Activated CD4-positive, alpha-beta T cell treated with anti-CD3 and anti-CD28 coated beads, Interleukin-2, Interleukin-6, amounts not matched to agents 100 ng/mL and 50 ng/mL, durations not matched to agents 16 hours and 8 hours (primary cell): ENCODE results near the gene DENND1B.
"Not testable (repeated sequence)": the region's sequence is repeated elsewhere in the genome, so short reads cannot be mapped to it uniquely, and the experiment has no call there.

Experiments
- DNase-seq: peaks from one replicate; pipeline ENCODE4 v3.0.0-alpha.2; 2020

DENND1B gene

DNA sequence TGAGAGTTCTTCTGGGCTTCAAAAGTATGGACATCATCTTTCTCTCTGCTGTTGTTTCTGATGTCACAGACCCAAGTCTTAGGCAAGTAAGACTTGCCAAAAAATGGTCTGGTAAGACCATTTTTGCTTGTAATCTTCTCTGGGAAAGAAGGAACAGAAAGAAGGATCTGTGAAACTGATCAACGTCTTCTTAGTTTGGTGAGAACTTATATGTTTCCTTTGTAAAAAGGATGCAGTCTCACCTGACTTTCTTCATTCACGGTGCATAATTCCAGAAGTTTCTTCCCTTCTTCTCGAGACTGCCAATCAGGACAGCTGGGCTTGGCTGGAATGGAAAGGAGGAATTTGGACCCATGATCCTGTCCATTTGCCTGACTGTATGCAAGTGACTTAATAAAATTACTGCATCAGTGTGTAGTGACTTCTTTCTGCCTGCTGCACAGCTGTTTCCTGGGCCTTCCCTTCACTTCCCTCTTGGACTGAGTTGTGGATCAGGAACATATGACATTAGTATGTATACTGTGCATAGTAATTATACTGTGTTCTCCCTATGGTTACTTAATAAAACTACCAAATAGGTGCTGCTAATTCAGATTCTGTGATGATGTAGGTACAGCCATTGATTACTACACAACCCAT lies 7.6 kb upstream of the DENND1B start:
- DNase-seq, result no peak

DNA sequence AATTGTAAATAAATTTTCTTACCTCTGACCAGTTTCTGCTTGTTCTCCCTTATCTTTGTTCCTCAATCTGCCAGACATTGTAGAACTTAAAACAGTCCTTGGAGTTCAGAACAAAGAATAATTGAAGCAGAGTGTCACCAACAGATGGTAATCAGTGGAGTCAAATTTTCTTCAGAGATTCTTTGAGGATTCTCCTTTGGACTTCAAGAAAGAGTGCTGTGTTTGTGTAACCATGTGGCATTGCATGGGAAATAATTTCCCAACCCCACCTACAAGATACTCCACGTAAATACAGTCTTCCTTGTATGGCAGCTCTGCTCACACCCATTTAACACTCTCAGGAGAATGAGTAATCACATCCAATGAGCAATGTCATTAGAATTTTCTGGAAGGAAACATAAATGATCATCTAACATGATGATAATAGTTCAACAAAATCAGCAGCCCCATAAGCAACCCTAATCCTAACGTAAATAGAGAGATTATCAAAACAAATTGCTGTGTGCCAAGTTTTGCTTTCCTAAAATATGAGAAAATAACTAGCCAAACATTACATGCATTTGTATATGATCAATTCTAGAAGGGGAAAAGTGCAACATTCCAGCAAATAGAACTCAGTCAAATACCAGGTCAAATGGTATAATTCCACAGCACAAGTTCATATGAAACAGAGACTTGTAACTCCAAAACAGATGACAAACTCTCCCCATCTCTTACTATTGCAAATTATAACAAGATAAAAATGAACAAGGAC lies 6.9 kb upstream of the DENND1B start:
- no peak for DNase-seq

DNA sequence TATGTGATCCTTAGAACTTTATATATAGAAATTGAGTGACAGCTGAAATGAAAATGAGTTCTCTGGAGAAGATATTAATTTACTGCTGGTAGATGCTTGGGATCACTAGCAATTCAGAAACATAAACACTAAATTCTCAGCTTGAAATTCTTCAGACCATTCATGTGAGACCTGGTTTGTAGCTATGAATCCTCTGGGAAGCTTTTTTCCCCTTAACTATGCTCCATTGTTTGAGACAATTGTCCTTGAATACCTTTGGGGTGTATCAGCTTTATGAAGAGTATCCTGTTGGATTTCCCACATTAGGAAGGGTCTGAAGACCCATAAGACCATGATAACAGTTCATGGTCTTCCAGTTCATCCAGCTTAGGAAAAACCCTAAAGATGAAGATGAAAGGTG lies 4.6 kb upstream of the DENND1B start:
- no peak for DNase-seq

DNA sequence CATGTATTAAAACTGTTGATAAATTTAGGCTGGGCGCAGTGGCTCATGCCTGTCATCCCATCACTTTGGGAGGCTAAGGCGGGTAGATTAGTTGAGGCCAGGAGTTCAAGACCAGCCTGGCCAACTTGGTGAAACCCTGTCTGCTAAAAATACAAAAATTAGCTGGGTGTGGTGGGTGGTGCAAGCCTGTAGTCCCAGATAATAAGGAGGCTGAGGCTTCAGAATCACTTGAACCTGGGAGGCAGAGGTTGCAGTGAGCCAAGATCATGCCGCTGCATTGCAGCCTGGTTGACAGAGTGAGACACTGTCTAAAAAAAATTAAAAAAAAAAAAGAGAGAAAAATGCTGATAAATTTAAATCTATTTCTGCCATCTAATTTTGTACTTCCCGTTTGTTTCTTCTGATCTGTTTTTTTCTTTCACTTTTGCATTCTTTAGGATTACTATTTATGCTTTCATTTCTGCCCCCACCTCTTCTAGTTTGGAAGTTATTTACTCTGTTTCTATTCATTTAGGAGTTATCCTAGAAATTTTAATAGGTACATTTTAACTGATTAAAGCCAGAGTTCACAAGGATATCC lies 3.2 kb upstream of the DENND1B start:
- DNase-seq, result no peak

DNA sequence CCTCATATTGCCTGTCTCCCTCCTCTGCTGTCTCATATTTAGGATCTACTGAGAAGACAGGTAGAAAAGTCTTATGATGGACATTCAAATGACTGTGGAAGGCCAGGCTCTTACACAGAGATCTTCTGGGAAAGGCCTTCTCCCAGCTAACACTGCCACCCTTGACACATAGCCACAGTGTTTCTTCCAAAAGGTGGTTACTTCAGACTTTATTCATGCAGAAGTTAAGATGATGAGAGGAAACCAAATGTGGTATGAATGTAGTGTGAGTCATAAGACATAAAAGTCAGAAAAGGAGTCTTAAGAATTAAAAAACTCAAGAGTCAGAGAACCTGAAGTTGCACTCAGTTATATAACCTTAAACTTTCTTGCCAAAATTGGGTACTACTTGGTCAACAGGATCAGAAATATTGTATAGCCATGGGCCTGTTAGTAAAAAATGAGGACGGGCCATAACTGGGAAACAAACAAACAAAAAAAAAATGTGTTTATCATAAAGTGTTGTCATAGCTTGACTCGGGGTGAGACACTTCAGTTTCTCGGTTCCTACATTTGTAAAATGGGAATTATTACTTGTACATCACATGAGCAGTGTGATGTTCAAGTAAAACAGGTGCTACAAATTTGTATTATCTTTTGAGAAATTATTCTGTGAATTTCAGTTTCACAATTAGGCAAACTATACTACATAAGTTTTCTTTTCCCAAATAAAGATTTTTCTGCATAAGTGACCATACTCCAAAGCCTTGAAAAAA lies 1.2 kb upstream of the DENND1B start:
- DNase-seq, result peak; percentile 84

DNA sequence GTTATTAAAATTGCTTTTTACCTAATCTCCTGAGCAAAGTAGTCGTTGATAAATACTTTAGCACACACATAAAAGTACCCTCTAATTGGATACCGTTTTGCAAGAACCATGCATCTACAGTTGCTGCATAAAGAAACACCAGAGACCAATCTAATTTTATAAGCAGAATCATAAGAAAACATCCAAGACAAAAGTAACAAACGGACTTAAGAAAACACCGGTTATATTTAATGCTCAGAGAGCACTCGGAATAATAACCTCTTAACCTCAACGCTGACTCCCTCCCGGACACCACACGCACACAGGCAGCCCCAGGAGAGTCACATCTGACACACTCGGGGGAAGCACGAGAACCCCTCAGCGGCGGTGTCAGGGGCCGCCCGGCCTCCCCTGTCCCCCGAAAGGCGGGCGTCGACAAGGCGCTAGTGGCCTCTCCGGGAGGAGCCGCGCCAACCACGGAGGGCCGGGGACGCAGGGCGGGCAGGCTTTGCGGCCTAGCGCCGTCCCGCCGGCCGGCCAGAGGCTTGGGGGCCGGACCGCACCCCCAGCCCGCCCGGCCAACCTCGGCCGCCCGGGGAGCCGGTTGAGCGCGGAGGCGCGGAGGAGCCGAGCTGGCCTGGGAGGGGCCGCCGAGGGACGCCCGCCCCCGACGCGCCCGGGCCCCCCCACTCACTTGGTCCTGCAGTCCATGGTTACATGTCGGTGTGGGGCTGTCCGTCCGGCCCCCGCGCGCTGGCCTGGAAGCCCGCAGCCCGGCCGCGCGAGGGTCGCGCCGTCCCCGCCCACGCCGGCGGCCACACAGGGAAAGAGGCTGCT lies 606 bp downstream of the DENND1B start:
- peak; percentile 58 for DNase-seq

DNA sequence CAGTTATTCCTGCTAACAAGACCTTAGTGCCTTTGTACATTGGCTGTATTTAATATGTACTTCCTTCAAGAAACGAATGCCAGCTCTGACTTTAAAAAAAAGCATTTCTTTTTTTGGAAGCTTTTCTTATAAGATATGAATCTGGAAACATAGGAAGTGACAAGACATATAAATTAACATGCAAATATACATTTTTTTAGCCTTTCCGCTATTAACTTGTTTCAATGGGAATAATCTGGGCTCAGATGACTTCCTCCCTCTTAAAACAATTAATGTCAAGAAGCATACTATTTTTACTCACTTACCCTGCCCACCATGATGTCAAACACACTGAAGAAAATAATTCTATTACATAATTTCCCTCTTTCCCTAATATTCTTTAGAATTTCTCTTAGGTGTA lies 1.4 kb downstream of the DENND1B start:
- DNase-seq, result no peak

DNA sequence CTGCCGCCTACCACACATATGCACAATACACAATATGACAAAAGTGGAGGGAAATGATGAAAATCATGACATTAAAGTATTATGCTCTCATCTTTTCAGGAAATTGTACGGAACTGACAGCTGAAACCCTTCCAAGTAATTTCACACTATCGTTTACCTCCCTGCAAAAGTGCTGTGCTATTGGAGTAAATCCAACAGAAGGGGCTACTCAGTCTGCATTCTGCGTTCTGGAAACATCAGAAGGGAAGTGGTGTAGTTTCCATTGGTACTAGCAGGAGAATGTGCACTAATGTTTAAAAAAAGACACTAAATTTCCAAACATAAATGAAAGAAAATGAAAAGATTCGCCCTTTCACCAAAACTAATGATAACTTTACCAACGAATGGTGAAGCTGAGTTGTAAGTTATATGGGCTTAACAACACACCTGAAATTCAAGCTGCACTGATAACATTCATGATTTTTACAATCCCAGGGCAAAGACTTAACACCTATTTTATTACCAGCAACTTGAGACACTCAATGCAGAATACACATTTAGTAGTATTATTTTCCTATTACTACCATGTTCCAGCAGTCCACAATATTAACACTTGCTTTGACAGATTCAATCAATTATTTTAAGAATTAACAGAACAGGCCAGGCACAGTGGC lies 3.2 kb downstream of the DENND1B start:
- no peak for DNase-seq

DNA sequence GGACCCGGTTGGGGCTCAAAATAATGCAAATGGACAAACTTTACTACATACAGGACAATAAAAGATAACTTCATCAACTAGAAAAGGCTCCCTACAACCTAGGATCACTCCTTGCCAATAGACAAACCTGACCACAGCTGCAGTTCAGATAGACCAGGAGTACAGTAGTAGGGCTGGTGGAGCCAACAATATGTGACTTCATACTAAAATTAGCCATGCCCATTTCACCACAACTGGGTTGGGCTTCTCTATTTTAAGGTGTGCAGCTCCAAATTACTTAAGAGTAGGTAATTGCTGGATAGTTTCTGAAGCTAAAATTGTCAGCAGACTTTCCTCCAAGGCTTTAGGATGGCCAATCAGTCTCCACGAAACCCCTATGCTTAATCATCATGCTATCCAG lies 3.9 kb downstream of the DENND1B start:
- DNase-seq, result no peak

DNA sequence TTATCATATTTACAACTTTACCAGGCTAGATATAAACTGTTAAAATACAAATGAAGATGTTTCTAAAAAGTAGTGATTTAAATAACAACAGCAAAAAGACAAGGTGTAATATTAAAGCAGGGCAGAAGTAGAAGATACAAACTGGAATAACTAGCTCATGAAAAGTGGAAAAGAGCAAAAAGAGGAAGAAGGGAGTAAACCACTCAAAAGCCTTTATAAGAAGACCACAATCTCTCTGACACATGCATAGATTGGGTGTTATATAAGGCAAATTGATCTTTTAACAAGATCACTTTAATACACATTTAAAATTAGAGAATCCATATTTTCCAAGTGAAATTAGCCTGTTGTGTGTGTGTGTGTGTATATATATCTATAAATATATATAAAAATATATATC lies 5.0 kb downstream of the DENND1B start:
- DNase-seq, result no peak

DNA sequence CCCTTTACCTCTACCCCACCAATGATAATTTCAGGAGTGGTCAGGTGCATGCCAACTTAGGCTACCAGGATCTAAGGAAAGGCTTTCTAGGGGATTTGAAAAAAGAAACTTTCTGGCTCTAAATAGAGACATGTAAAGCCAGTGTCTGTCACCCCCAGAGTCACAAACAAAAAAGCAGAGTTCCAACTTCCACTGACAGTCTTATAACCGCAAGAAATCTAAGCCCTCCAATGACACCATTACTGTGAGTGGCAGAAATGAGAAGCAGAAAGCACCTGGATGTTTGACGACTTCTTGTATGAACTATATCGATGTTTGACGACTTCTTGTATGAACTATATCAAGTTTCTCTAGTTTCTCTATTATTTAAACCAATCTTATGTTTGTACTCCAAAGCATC lies 6.0 kb downstream of the DENND1B start:
- DNase-seq, result no peak

DNA sequence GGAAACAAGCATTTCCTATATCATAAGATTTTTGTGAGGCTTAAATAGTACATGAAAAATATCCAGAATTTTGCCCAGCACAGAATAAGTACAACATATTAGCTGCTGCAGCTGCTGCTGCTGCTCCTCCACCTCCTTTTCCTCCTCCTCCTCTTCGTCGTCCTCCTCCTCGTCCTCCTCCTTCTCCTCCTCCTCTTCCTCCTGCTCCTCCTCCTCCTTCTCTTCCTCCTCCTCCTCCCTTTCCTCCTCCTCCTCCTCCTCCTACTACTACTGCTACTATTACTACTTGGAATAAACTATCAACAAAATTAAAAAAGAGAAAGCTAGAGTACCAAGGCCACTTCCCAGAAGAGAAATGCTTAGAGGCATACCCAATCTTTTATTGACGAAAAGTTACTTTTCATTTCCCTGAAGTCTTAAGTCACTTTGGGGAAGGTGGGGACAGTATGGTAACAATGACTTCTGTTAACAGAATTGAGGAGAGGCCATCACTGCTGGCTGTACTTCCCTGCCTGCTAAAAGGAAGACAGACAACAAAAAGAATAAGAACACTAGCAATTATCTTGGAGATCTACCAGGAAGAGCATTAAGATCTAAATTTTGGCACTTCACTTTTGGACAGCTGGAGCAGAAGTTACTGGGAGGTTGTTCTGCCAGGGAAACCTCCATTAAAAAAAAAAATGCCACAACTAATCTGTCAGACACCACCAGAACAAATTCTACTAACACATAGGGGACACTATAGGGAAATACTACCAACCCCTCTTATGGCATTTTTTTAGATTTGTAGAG lies 7.1 kb downstream of the DENND1B start:
- DNase-seq, result no peak

DNA sequence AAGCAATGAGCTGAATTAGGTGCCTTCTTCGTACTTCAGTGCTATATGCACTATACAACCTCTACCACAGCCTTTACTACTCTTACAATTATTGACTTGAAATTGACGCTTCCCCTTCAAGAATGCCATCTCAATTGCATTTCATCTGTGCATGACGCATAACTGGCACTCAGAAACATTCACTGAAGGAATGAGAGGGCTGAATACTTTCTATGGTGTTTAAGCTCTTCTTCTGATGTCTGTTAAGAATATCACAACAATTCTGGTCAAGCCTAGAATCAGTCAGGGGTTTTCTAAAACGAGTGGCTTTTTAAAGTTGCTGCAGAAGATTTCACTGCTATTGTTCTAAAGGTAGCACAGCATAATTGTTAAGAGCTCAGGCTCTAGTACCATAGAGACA lies 11.5 kb downstream of the DENND1B start:
- DNase-seq, result no peak

DNA sequence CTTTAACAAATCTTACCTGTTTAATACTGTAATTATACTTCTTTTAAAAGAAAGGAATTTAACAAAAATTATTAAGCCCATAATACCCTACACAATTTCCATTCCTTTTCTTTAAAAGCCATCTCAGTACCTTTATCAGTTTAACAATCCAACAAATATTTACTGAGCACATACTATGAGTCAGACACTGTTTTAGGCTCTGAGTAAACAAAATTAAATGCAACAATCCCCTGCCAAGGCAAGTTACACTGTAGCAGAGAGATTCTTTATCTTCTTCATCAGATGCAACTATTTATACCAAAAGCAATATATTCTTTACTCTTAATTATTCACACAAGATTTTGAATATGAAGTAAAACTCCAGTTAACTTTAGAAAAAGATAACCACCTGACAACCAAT lies 12.0 kb downstream of the DENND1B start:
- no peak for DNase-seq

DNA sequence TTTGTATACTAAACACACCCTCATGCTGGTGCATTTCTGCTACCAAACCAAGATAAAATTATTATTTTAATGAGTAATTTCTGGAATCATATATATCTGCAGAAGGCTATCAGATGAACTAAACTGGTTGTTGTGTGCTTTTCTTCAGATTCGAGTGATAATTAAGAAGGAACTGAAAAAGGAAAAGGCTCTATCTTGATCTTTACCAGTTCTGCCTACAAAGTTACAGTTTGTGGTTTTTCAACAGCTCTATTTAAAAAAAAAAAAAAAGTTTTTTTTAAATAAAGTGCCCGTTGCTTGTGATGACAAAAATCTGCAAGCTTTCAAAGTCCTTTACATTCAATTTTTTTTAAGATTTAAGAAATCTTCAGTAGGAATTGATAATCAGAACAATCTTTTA lies 13.6 kb downstream of the DENND1B start:
- no peak for DNase-seq

DNA sequence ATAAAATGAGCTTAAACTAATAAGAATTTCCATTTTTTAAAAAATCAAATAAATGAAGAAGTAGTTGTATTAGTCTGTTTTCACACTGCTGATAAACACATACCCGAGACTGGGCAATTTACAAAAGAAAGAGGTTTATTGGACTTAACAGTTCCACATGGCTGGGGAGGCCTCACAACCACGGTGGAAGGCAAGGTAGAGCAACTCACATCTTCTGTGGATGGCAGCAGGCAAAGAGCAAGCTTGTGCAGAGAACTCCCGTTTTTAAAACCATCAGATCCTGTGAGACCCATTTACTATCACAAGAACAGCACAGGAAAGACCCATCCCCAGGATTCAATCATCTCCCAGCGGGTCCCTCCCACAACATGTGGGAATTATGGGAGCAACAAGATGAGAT lies 19.7 kb downstream of the DENND1B start:
- not testable (repeated sequence) for DNase-seq

DNA sequence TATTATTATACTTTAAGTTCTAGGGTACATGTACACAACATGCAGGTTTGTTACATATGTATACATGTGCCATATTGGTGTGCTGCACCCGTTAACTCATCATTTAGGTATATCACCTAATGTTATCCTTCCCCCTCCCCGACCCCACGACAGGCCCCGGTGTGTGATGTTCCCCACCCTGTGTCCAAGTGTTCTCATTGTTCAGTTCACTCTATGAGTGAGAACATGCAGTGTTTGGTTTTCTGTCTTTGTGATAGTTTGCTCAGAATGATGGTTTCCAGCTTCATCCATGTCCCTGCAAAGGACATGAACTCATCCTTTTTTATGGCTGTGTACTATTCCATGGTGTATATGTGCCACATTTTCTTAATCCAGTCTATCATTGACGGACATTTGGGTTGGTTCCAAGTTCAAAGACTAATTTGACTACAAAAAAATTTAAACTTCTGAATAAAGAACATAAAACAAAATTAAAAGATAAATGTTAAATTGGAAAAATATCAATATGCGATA lies 22.6 kb downstream of the DENND1B start:
- DNase-seq, result not testable (repeated sequence)

DNA sequence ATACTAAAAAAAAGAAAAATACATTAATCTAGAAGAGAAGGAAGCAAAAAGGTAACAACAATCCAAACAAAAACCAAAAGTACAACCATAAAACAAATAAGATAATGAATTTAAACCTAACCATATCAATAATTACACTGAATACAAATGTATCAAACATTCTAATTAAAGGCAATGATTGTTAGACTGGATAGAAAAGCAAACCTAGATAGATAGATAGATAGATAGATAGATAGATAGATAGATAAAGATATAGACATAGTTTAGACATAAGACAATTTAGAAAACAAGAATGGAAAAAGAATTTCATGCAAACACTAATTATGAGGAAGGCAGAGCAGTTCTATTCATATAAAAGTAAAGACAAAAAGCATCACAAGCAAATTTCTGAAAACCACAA lies 24.9 kb downstream of the DENND1B start:
- no peak for DNase-seq

DNA sequence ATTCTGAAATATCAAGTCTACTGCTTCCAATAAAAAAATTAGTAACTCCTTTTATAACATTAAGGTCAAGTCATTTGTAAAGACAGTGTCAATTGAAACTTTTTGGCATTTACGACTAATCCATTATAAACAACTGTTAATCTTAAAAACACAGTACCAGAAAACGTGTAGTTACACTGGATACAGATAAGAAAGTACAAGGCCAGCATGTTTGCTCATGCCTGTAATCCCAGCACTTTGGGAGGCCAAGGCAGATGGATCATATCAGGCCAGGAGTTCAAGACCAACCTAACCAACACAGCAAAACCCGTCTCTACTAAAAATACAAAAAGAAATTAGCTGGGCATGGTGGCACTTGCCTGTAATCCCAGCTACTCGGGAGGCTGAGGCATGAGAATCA lies 29.4 kb downstream of the DENND1B start:
- no peak for DNase-seq

DNA sequence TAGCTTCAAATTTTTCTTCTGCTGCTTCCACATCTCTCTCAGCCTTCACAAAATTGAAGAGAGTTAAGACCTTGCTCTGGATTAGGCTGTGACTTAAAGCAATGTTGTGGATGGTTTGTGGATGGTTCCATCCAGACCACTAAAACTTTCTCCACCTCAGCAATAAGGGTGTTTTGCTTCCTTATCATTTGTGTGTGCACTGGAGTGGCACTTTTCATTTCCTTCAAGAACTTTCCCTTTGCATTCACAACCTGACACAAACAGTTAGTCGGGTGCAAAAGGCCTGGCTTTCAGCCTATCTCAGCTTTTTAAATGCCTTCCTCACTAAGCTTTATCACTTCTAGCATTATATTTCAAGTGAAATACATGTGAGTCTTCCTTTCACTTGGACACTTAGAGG lies 30.3 kb downstream of the DENND1B start:
- DNase-seq, result no peak

DNA sequence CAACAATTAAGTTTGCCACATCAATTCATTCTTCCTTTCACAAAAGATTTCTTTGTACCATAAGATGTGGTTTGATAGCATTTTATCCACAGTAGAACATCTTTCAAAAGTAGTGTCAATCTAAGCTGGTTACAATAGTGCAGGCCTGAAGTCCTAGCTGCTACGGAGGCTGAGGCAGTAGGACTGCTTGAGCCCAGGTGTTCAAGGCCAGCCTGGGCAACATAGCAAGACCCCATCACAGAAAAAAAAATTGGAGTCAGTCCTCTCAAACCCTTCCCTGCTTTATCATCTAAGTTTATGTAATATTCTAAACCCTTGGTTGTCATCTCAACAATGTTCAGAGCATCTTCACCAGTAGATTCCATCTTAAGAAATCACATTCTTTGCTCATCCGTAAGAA lies 31.7 kb downstream of the DENND1B start:
- DNase-seq, result no peak
